Naive B cell (primary cell): ENCODE results near the gene SVOP. TPM values are rescaled to one million over a fixed set of nuclear protein-coding genes. Genes with fewer than 3 reads are reported as not detected.
A peak's percentile ranks its signal among the peaks of the same experiment; 100 is the strongest.
"Not testable (repeated sequence)": the region's sequence is repeated elsewhere in the genome, so short reads cannot be mapped to it uniquely, and the experiment has no call there.

ENCODE experiments used
- ATAC-seq, 2 donors: fragments of 150-1000 bp; cut with Tn5 transposase; 2 replicates each; pipeline ENCODE4 v1.10.0; 2021; ENCODE audit warnings: low read depth in 2 of 2, mild to moderate bottlenecking in 2 of 2, moderate library complexity in 2 of 2
- DNase-seq: peaks from one replicate; pipeline ENCODE4 v3.0.0; 2022
- H3K27ac Mint-ChIP-seq, 6 donors: one replicate each; pipeline ENCODE4 v1.8.0; 2020 to 2022; ENCODE audit warnings: mild to moderate bottlenecking in 6 of 6, mixed read lengths in 6 of 6, moderate library complexity in 5 of 6, inconsistent platforms in 2 of 6
- H3K27me3 Mint-ChIP-seq, 3 donors: one replicate each; pipeline ENCODE4 v1.8.0; 2021 to 2022; ENCODE audit warnings: mixed read lengths in 3 of 3, mild to moderate bottlenecking in 1 of 3
- H3K36me3 Mint-ChIP-seq, 2 donors: one replicate each; pipeline ENCODE4 v1.8.0; 2020 to 2022; ENCODE audit warnings: mixed read lengths in 2 of 2, inconsistent platforms in 1 of 2, mild to moderate bottlenecking in 1 of 2
- H3K4me1 Mint-ChIP-seq, 3 donors: one replicate each; pipeline ENCODE4 v1.8.0; 2020 to 2022; ENCODE audit warnings: mixed read lengths in 3 of 3, inconsistent platforms in 1 of 3, mild to moderate bottlenecking in 1 of 3, moderate library complexity in 1 of 3
- H3K4me3 Mint-ChIP-seq, 8 donors: one replicate each; pipeline ENCODE4 v1.8.0; 2020 to 2022; ENCODE audit warnings: mild to moderate bottlenecking in 8 of 8, mixed read lengths in 8 of 8, moderate library complexity in 8 of 8, inconsistent platforms in 2 of 8
- H3K9me3 Mint-ChIP-seq, 7 donors: one replicate each; pipeline ENCODE4 v1.8.0; 2020 to 2022; ENCODE audit warnings: mixed read lengths in 7 of 7, mild to moderate bottlenecking in 5 of 7, inconsistent platforms in 2 of 7, moderate library complexity in 1 of 7
- polyA plus RNA-seq, 6 donors: library from polyadenylated mRNA; unstranded; fragments of 300-500 nt; fragmentation: Illumina TruSeq; gene quantifications; one replicate each; pipeline ENCODE4 v1.2.3, GENCODE V29; 2021; ENCODE audit warnings: low read depth in 6 of 6

SVOP gene
- polyA plus RNA-seq, 6 donors from 2014 or later = not detected

DNA sequence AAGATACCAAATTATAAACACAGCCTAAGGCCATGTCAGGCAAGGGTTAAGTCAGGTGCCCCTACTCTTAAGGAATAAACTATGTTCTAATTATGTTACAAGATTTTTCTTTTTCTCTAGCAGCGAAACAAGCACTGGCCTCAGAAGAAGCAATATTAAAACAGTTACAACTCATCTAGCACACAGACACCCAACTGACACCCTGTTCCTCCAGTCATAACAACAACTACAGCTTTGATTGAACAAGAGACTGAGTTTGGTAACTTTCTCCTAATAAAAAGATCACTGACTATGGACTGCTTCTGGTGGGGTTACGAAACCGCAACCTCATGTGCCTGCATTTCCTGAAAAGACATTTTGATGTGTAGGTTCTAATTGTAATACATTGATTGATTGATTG lies 144.3 kb downstream of the SVOP start:
- ATAC-seq = no peak
- no peak overlapping the region for H3K4me3 Mint-ChIP-seq
- peaks cover 0 to 4% (median 0%) of the 10 kb centered on the region in 7 donors for H3K9me3 Mint-ChIP-seq

DNA sequence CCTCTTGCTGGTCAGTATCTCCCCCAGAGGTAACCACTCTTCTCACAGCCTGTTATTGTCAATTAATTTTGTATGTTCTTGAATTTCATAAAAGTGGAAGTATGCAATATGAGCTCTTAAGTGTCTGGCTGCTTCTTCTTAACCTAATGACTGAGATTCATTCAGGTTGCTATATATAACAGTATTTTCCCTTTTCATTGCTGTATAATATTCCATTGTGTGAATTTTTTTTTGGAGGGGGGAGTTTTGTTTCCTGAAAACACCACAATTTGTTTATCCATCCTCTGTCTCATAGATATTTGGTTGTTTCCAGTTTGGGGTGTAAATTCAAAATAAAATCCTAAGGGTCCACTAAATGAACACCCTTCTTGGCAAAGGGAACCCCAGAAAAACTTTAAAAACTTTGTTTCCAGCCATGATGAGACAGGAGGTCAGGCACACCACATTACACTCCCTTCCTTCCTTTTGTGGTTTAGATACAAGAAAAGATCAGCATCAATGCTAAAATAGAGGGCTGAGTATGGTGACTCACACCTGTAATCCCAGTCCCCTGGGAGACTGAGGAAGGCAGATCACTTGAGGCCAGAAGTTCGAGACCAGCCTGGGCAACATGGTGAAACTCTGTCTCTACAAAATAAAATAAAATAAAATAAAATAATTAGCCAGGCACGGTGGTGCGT lies 145.0 kb downstream of the SVOP start:
- DNase-seq = no peak
- H3K4me1 Mint-ChIP-seq = no peaks in the 10 kb centered on the region
- H3K4me3 Mint-ChIP-seq = no peak overlapping the region
- peak overlapping the region in 1 of 6 donors; percentile 16 for H3K27ac Mint-ChIP-seq
- H3K27me3 Mint-ChIP-seq = peaks cover 0 to 15% (median 0%) of the 10 kb centered on the region in 3 donors
- H3K36me3 Mint-ChIP-seq = no peaks in the 10 kb centered on the region
- no peak for ATAC-seq
- peaks cover 0 to 4% (median 0%) of the 10 kb centered on the region in 7 donors for H3K9me3 Mint-ChIP-seq

More for the DNA sequence above, 144.3 kb downstream of the SVOP start:
- Mint-ChIP-seq H3K27ac (no peak overlapping the region), H3K4me1 (no peaks in the 10 kb centered on the region), H3K27me3 (peaks cover 0 to 15% (median 0%) of the 10 kb centered on the region in 3 donors), H3K36me3 (no peaks in the 10 kb centered on the region)
- no peak for DNase-seq

DNA sequence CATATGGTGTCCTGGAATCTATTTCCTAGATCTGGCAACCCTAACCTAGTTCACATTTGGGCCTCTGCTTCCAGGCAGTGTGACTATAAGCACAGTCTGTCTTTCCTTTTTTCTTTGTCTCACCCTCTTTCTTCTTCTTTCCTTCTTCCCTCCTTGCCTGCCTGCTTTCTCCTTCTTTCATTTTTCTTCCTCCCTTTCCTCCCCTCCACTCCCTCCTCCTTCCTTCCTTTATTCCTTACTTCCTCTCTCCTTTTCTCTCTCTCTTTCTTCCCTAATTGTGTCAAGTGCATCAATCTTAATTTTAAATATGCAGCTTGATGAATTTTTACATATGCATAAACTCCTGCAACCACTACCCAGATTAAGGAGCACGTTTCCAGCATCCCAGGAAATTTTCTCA lies 145.6 kb downstream of the SVOP start:
- Mint-ChIP-seq H3K4me3 (peak overlapping the region in 1 of 8 donors; percentile 60), H3K27ac (peak overlapping the region in 1 of 6 donors; percentile 16), H3K9me3 (peaks cover 0 to 4% (median 0%) of the 10 kb centered on the region in 7 donors), H3K27me3 (peaks cover 0 to 15% (median 0%) of the 10 kb centered on the region in 3 donors), H3K4me1 (no peaks in the 10 kb centered on the region), H3K36me3 (no peaks in the 10 kb centered on the region)
- ATAC-seq (no peak), DNase-seq (no peak)

DNA sequence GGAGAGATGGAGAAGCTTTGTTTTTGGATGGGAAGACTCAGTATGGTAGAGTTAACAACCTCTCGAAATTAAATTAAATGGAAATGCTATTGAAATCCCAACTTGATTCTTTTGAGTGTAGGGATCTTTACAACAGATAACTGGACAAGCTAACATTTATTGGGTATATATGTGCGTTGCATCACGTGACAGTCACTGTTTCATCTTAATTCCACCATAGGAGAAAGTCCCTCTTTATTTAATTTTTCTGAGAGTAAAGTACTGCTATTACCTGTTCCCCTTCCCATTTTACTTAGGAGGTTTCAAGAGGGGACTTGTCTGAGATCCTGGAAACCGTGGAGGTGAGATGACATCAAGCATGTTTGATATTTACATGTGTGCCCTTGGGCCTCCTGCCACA lies 152.1 kb downstream of the SVOP start:
- no peak overlapping the region for H3K27ac Mint-ChIP-seq
- H3K36me3 Mint-ChIP-seq = no peaks in the 10 kb centered on the region
- no peak overlapping the region for H3K4me3 Mint-ChIP-seq
- H3K9me3 Mint-ChIP-seq = no peaks in the 10 kb centered on the region
- DNase-seq (no peak), ATAC-seq (no peak)
- H3K27me3 Mint-ChIP-seq = no peaks in the 10 kb centered on the region
- H3K4me1 Mint-ChIP-seq = no peaks in the 10 kb centered on the region

DNA sequence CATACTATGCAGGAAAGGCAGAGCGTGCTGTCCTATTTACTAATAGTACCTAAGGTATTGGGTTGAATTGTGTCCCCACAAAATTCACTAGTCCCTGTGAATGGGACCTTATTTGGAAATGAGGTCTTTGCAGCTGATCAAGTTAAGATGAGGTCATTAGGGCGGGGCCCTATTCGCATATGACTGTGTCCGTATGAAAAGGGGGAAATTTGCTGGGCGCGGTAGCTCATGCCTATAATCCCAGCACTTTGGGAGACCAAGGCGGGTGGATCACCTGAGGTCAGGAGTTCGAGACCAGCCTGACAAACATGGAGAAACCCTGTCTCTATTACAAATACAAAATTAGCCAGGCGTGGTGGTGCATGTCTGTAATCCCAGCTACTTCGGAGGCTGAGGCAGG lies 154.8 kb downstream of the SVOP start:
- not testable (repeated sequence) for H3K4me3 Mint-ChIP-seq, H3K36me3 Mint-ChIP-seq, ATAC-seq, H3K27ac Mint-ChIP-seq, H3K9me3 Mint-ChIP-seq, DNase-seq, H3K27me3 Mint-ChIP-seq
- H3K4me1 Mint-ChIP-seq = peaks cover 11 to 16% (median 12%) of the 10 kb centered on the region in 3 donors

DNA sequence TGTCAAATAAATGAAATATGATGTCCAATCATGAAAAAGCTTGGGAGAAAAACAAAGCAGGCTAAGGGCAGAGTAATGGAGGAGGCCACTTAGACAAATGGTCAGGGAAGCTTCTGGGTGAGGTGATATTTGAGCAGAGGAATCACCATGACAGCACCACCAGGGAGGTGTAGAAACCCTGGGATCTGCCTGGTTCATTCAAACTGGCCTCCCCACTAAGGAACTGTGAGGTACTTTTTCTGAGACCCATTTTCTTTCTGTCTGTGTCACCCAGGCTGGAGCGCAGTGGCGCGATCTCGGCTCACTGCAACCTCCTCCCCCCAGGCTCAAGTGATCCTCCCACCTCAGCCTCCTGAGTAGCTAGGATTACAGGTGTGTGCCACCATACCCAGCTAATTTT lies 155.7 kb downstream of the SVOP start:
- H3K9me3 Mint-ChIP-seq = no peaks in the 10 kb centered on the region
- peaks cover 17 to 25% (median 19%) of the 10 kb centered on the region in 3 donors for H3K4me1 Mint-ChIP-seq
- ATAC-seq (no peak), DNase-seq (no peak)
- H3K27me3 Mint-ChIP-seq = peaks cover 0 to 5% (median 0%) of the 10 kb centered on the region in 3 donors
- no peak overlapping the region for H3K4me3 Mint-ChIP-seq
- H3K27ac Mint-ChIP-seq = no peak overlapping the region
- no peaks in the 10 kb centered on the region for H3K36me3 Mint-ChIP-seq

DNA sequence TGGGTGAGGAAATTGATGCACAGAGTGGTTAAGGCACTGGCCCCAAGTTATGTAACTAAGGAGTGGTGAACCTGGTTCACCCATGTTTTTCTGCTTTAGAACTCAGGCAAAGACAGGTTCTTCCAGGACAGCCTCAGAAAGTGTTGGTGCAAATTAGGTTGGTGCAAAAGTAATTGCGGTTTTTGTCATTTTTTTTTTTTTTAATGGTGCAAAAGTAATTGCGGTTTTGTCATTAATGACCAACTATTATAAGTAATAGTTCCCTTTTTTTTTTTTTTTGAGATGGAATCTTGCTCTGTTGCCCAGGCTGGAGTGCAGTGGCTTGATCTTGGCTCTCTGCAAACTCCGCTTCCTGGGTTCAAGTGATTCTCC lies 158.3 kb downstream of the SVOP start:
- peak overlapping the region in 2 of 6 donors; percentile 69 to 74 for H3K27ac Mint-ChIP-seq
- peak overlapping the region in 1 of 8 donors; percentile 68 for H3K4me3 Mint-ChIP-seq
- H3K27me3 Mint-ChIP-seq = peaks cover 0 to 5% (median 0%) of the 10 kb centered on the region in 3 donors
- no peaks in the 10 kb centered on the region for H3K36me3 Mint-ChIP-seq
- no peaks in the 10 kb centered on the region for H3K9me3 Mint-ChIP-seq
- peaks cover 34 to 45% (median 36%) of the 10 kb centered on the region in 3 donors for H3K4me1 Mint-ChIP-seq
- ATAC-seq (no peak), DNase-seq (no peak)

DNA sequence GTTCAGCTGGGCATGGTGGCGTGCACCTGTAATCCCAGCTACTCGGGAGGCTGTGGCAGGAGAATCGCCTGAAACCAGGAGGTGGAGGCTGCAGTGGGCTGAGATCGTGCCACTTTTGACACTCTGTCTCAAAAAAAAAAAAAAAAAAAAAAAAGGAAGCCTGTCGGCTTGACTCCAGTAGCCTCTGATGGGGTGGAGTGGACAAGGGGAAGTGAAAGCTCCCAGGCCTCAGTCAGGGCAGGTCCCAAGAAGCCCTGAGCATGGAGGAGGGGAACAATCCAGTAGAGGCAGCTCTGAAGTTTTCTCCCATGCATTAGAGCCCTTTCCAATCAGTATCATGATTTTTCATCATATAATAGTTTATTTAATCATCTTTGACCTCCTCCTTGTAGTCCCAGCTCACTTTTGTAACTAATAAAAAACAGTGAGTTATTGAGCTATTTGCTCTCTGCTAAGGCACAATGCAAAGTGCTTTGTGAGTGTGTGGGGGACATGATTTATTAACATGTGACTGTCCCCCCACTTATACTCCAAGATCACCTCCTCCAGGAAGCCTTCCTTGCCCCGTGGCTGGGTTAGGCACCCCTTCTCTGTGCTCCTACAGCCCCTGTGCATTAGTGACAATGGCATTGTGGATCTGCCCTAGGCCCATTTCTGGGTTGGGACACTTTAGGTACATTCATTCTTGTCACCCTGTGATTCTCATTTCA lies 158.8 kb downstream of the SVOP start:
- no peaks in the 10 kb centered on the region for H3K9me3 Mint-ChIP-seq
- DNase-seq (peak; percentile 46), ATAC-seq (peak; percentile 24 to 66)
- H3K4me1 Mint-ChIP-seq = peaks cover 34 to 45% (median 36%) of the 10 kb centered on the region in 3 donors
- H3K36me3 Mint-ChIP-seq = no peaks in the 10 kb centered on the region
- peaks cover 0 to 5% (median 0%) of the 10 kb centered on the region in 3 donors for H3K27me3 Mint-ChIP-seq
- H3K4me3 Mint-ChIP-seq = peak overlapping the region in 5 of 8 donors; percentile 13 to 68 (median 40)
- peak overlapping the region in 4 of 6 donors; percentile 61 to 89 (median 70) for H3K27ac Mint-ChIP-seq

DNA sequence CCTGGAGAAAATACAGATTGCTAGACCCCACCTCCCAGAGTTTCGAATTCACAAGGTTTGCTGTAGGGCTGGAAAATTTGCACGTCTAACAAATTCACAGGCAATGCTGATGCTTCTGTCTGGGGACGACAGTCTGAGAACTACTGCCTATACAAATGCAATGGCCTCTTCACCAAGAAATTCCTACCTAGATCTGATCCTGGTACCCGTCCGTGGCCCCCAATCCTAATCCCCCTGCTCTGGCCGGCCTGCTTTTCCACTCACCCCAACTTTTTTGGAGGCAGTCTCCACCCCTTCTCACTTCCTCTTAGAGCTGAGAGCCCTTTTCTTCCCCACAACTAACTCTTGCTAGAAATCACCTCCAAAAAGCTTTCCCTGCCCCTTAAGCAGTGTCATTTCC lies 160.4 kb downstream of the SVOP start:
- Mint-ChIP-seq H3K4me1 (peaks cover 43 to 61% (median 50%) of the 10 kb centered on the region in 3 donors), H3K4me3 (peak overlapping the region in 4 of 8 donors; percentile 23 to 65 (median 53)), H3K36me3 (no peaks in the 10 kb centered on the region), H3K27me3 (peaks cover 0 to 5% (median 0%) of the 10 kb centered on the region in 3 donors), H3K9me3 (no peaks in the 10 kb centered on the region), H3K27ac (peak overlapping the region in 4 of 6 donors; percentile 8 to 89 (median 26))
- ATAC-seq (no peak), DNase-seq (no peak)

DNA sequence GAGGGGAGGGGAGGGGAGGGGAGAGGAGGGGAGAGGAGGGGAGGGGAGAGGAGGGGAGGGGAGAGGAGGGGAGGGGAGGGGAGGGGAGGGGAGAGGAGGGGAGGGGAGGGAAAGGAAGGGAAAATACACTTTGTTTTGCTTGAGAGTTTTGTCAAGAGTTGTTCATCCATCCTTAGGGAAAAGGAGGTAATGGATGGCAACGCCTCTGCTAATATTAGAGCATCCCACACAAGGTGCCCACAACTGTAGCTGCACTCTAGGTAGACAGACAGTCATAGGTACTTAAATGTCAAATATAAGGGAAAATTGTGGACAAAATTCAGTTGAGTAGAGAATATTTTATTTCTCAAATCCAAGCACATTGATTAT lies 161.0 kb downstream of the SVOP start:
- no peak for DNase-seq
- ATAC-seq = no peak
- Mint-ChIP-seq H3K4me3 (peak overlapping the region in 2 of 8 donors; percentile 51 to 65), H3K36me3 (no peaks in the 10 kb centered on the region), H3K4me1 (peaks cover 43 to 65% (median 50%) of the 10 kb centered on the region in 3 donors), H3K27me3 (peaks cover 0 to 5% (median 0%) of the 10 kb centered on the region in 3 donors), H3K27ac (peak overlapping the region in 1 of 6 donors; percentile 32), H3K9me3 (peaks cover 0 to 3% (median 0%) of the 10 kb centered on the region in 7 donors)

DNA sequence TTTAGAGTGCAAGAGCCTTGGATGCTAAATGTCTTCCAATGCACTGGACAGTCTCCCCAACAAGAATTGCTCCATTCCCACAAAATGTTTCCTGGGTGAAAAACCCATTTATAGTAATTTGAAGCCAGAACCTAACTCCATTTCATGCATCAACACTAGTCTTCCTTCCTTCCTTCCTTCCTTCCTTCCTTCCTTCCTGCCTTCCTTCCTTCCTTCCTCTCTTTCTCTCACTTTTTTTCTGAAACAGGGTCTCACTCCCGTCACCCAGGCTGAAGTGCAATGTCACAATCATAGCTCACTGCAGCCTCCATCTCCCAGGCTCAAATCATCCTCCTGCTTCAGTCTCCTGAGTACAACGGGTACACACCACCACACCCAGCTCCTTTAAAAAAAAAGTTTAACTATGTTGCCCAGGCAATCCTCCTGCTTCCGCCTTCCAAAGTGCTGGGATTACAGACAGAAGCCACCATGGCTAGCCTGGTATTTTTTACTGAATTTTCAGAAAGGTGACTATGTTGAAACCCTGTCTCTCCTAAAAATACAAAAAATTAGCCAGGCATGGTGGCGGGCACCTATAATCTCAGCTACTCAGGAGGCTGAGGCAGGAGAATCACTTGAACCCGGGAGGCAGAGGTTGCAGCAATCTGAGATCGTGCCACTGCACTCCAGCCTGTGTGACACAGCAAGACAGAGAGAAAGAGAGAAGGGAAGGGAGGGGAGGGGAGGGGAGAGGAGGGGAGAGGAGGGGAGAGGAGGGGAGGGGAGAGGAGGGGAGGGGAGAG lies 161.5 kb downstream of the SVOP start:
- not testable (repeated sequence) for H3K9me3 Mint-ChIP-seq, ATAC-seq, H3K36me3 Mint-ChIP-seq, H3K27me3 Mint-ChIP-seq, DNase-seq
- peak overlapping the region in 5 of 6 donors; percentile 37 to 91 (median 65) for H3K27ac Mint-ChIP-seq
- peak overlapping the region in 7 of 8 donors; percentile 84 to 94 (median 90) for H3K4me3 Mint-ChIP-seq
- peaks cover 45 to 70% (median 53%) of the 10 kb centered on the region in 3 donors for H3K4me1 Mint-ChIP-seq

DNA sequence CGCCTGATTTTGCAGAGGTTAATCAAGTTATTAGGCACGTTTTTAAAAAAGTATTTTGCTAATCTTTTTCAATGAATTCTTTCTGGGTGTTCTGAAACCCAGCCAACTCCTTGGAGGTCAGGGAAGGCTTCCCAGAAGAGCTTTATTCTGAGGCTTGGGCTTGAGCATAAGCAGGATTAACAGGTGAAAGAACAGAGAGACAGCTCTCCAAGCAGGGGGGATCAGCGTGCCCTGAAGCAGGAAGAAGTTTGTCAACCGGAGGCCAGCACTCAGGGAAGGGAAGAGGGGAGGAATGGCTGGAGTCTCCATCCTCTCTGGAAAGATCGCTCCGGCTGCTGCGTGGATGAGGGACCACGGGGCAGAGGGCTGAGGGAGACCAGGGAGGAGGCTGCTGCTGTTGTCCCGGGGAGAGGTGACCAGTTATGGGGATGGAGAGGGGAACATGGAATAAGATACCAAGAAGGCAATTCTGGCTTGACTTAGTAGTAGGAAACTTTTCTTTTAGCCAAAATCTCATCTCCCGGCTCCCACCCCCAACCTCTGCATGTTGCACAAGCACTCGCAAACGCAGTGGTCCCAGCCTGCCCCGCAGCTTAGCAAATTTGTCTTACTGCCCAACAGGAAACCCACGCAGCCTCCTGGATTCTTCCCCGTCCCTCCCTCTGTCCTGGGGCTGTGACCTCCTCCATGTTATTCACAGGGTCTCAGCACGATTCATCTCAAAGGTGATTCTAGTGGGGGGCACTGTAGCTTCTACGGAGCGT lies 162.4 kb downstream of the SVOP start:
- Mint-ChIP-seq H3K27ac (peak overlapping the region in 5 of 6 donors; percentile 34 to 85 (median 76)), H3K4me1 (peaks cover 52 to 76% (median 59%) of the 10 kb centered on the region in 3 donors), H3K36me3 (no peaks in the 10 kb centered on the region), H3K27me3 (peaks cover 0 to 5% (median 0%) of the 10 kb centered on the region in 3 donors), H3K4me3 (peak overlapping the region; percentile 84 to 94 (median 90)), H3K9me3 (peaks cover 0 to 4% (median 0%) of the 10 kb centered on the region in 7 donors)
- ATAC-seq (no peak), DNase-seq (no peak)
